ENCODE measurements around the gene UNK. TPM values are rescaled to one million over a fixed set of nuclear protein-coding genes. Genes with fewer than 3 reads are reported as not detected.
A peak's percentile ranks its signal among the peaks of the same experiment; 100 is the strongest.

UNK gene
- total and polyA plus RNA-seq, 12 donors = 11.6 to 21.3 (median 14.7) TPM

GRCh38 chr17:75826561-75827307 lies 42.1 kb downstream of the UNK start:
- peak overlapping the region in 1 of 10 donors; percentile 44 for H3K4me3 ChIP-seq
- no peak for TF ChIP-seq CTCF (IDR thresholded peaks at IDR 0.05)
- H3K9me3 ChIP-seq = no peaks in the 10 kb centered on the region
- DNase-seq = no peak
- peak; percentile 1 to 48 (median 21) for ATAC-seq
- peaks cover 15 to 42% (median 25%) of the 10 kb centered on the region in 9 donors for H3K4me1 ChIP-seq
- intact Hi-C loops (cut with DNase I) = loop anchor here in 3 of 10 donors (2.0 to 10.0 kb wide), 5 partner anchors 34 to 70 kb away; partner anchors contain the start of genes GALK1 (in 1 of the 3) and TRIM65 (in 1 of the 3)
- peaks cover 0 to 96% (median 18%) of the 10 kb centered on the region in 9 donors for H3K36me3 ChIP-seq
- 60 to 75% methylated on average over 14 of the region's 14 CpGs for WGBS, 2 donors
- H3K27me3 ChIP-seq = no peaks in the 10 kb centered on the region
- peak overlapping the region; percentile 52 to 88 (median 82) for H3K27ac ChIP-seq

- intact Hi-C loops (cut with DNase I) = loop anchor here in 3 of 10 donors (2.0 to 10.0 kb wide), 5 partner anchors 35 to 69 kb away; partner anchors contain the start of genes GALK1 (in 1 of the 3) and TRIM65 (in 1 of the 3)
- Histone ChIP-seq H3K4me3 (peak overlapping the region in 9 of 10 donors; percentile 11 to 50 (median 41)), H3K27me3 (no peaks in the 10 kb centered on the region), H3K4me1 (peaks cover 15 to 41% (median 27%) of the 10 kb centered on the region in 9 donors), H3K36me3 (peaks cover 0 to 89% (median 18%) of the 10 kb centered on the region in 9 donors), H3K9me3 (no peaks in the 10 kb centered on the region), H3K27ac (peak overlapping the region; percentile 52 to 88 (median 82))
- 8 to 9% methylated on average over 21 of the region's 21 CpGs for WGBS, 2 donors
- peak; percentile 58 to 82 (median 71) for TF ChIP-seq CTCF (IDR thresholded peaks at IDR 0.05)
- peak; percentile 59 to 80 (median 69) for ATAC-seq
- DNase-seq = peak; percentile 64 to 79
Measured at GRCh38 chr17:75827308-75828075, 42.9 kb downstream of the UNK start.

- H3K9me3 ChIP-seq = no peaks in the 10 kb centered on the region
- WGBS, 2 donors = 39 to 42% methylated on average over 11 of the region's 11 CpGs
- H3K4me3 ChIP-seq = peak overlapping the region in 8 of 10 donors; percentile 28 to 50 (median 42)
- ATAC-seq (peak in 3 of 8 donors; percentile 5 to 16 (median 5)), DNase-seq (no peak)
- TF ChIP-seq CTCF (IDR thresholded peaks at IDR 0.05) = no peak
- peak overlapping the region in 9 of 10 donors; percentile 72 to 88 (median 83) for H3K27ac ChIP-seq
- H3K27me3 ChIP-seq = no peaks in the 10 kb centered on the region
- H3K4me1 ChIP-seq = peaks cover 17 to 46% (median 31%) of the 10 kb centered on the region in 9 donors
- intact Hi-C loops (cut with DNase I) = loop anchor here in 3 of 10 donors (5.0 to 10.0 kb wide), 4 partner anchors 36 to 61 kb away; partner anchors contain the start of gene GALK1 (in 1 of the 3)
- peaks cover 0 to 88% (median 18%) of the 10 kb centered on the region in 9 donors for H3K36me3 ChIP-seq
Measured at GRCh38 chr17:75828076-75828400, 43.4 kb downstream of the UNK start.

GRCh38 chr17:75828741-75829140 lies 44.1 kb downstream of the UNK start:
- 90 to 91% methylated on average over 19 of the region's 19 CpGs for WGBS, 2 donors
- no peak overlapping the region for H3K4me3 ChIP-seq
- H3K9me3 ChIP-seq = no peaks in the 10 kb centered on the region
- DNase-seq (no peak), ATAC-seq (peak in 1 of 8 donors; percentile 2)
- peaks cover 17 to 53% (median 38%) of the 10 kb centered on the region in 9 donors for H3K4me1 ChIP-seq
- H3K36me3 ChIP-seq = peaks cover 0 to 88% (median 13%) of the 10 kb centered on the region in 9 donors
- intact Hi-C loops (cut with DNase I) = loop anchor here in 3 of 10 donors (5.0 to 10.0 kb wide), 4 partner anchors 36 to 61 kb away; partner anchors contain the start of gene GALK1 (in 1 of the 3)
- H3K27me3 ChIP-seq = no peaks in the 10 kb centered on the region
- peak overlapping the region in 6 of 10 donors; percentile 79 to 88 (median 84) for H3K27ac ChIP-seq
- no peak for TF ChIP-seq CTCF (IDR thresholded peaks at IDR 0.05)
